Measurements from ENCODE around the gene KRT77. TPM values are rescaled to one million over a fixed set of nuclear protein-coding genes. Genes with fewer than 3 reads are reported as not detected.

KRT77 gene
- total and polyA plus RNA-seq, 2 donors (not counting 1 experiment from before 2014, with no cell fraction given) = not detected

- H3K9me3 ChIP-seq (ENCODE audit: control insufficient read depth, insufficient read depth, low read depth, low read length) = no peaks in the 10 kb centered on the region
- H3K79me2 ChIP-seq (ENCODE audit: control insufficient read depth, insufficient read depth, low read length) = no peaks in the 10 kb centered on the region
- H3K9ac ChIP-seq (ENCODE audit: insufficient read depth, low read length) = no peak overlapping the region
- no peaks in the 10 kb centered on the region for H3K4me1 ChIP-seq (ENCODE audit: control insufficient read depth, extremely low read depth, insufficient read depth, low read length)
- peaks cover 2% of the 10 kb centered on the region for H3K27me3 ChIP-seq (ENCODE audit: control insufficient read depth, insufficient read depth, low read length)
- H2AFZ ChIP-seq (ENCODE audit: low read length) = no peak overlapping the region
- no peaks in the 10 kb centered on the region for H3K36me3 ChIP-seq (ENCODE audit: control insufficient read depth, insufficient read depth, low read length)
- DNase-seq (ENCODE audit: low read depth in 2 of 2) = no peak
- H4K20me1 ChIP-seq (ENCODE audit: control insufficient read depth, extremely low read depth, insufficient read depth, low read length) = no peaks in the 10 kb centered on the region
- TF ChIP-seq CTCF (conservative IDR thresholded peaks at IDR 0.05 in 1 of 2, IDR thresholded peaks at IDR 0.05 in 1 of 2; ENCODE audit: low read depth in 1 of 2, low read length in 2 of 2) (no peak), EZH2 (IDR thresholded peaks at IDR 0.05; ENCODE audit: low read length, missing control alignments) (no peak)
- H3K4me2 ChIP-seq (ENCODE audit: extremely low read depth, insufficient read depth, low read length) = no peak overlapping the region
- H3K27ac ChIP-seq (ENCODE audit: insufficient read depth, low read length) = no peak overlapping the region
- no peak overlapping the region for H3K4me3 ChIP-seq (replicated peaks in 1 of 4; ENCODE audit: control extremely low read depth in 1 of 4, insufficient read depth in 1 of 4, low read depth in 3 of 4, low read length in 4 of 4)
Measured at GRCh38 chr12:52673713-52674432, 29.5 kb downstream of the KRT77 start.

- H3K27ac ChIP-seq (ENCODE audit: insufficient read depth, low read length) = no peak overlapping the region
- H3K79me2 ChIP-seq (ENCODE audit: control insufficient read depth, insufficient read depth, low read length) = no peaks in the 10 kb centered on the region
- no peak for DNase-seq (ENCODE audit: low read depth in 2 of 2)
- H3K4me1 ChIP-seq (ENCODE audit: control insufficient read depth, extremely low read depth, insufficient read depth, low read length) = no peaks in the 10 kb centered on the region
- H3K36me3 ChIP-seq (ENCODE audit: control insufficient read depth, insufficient read depth, low read length) = no peaks in the 10 kb centered on the region
- no peak overlapping the region for H3K4me3 ChIP-seq (replicated peaks in 1 of 4; ENCODE audit: control extremely low read depth in 1 of 4, insufficient read depth in 1 of 4, low read depth in 3 of 4, low read length in 4 of 4)
- peaks cover 2% of the 10 kb centered on the region for H3K27me3 ChIP-seq (ENCODE audit: control insufficient read depth, insufficient read depth, low read length)
- no peak overlapping the region for H3K9ac ChIP-seq (ENCODE audit: insufficient read depth, low read length)
- H3K9me3 ChIP-seq (ENCODE audit: control insufficient read depth, insufficient read depth, low read depth, low read length) = no peaks in the 10 kb centered on the region
- TF ChIP-seq CTCF (conservative IDR thresholded peaks at IDR 0.05 in 1 of 2, IDR thresholded peaks at IDR 0.05 in 1 of 2; ENCODE audit: low read depth in 1 of 2, low read length in 2 of 2) (no peak), EZH2 (IDR thresholded peaks at IDR 0.05; ENCODE audit: low read length, missing control alignments) (no peak)
- no peak overlapping the region for H2AFZ ChIP-seq (ENCODE audit: low read length)
- H3K4me2 ChIP-seq (ENCODE audit: extremely low read depth, insufficient read depth, low read length) = no peak overlapping the region
- H4K20me1 ChIP-seq (ENCODE audit: control insufficient read depth, extremely low read depth, insufficient read depth, low read length) = no peaks in the 10 kb centered on the region
Measured at GRCh38 chr12:52673217-52673616, 30.1 kb downstream of the KRT77 start.

GRCh38 chr12:52672321-52672933, 30.9 kb downstream of the KRT77 start:
- Histone ChIP-seq H3K36me3 (ENCODE audit: control insufficient read depth, insufficient read depth, low read length) (no peaks in the 10 kb centered on the region), H4K20me1 (ENCODE audit: control insufficient read depth, extremely low read depth, insufficient read depth, low read length) (no peaks in the 10 kb centered on the region), H3K4me1 (ENCODE audit: control insufficient read depth, extremely low read depth, insufficient read depth, low read length) (no peaks in the 10 kb centered on the region), H2AFZ (ENCODE audit: low read length) (no peak overlapping the region), H3K27ac (ENCODE audit: insufficient read depth, low read length) (no peak overlapping the region), H3K9ac (ENCODE audit: insufficient read depth, low read length) (no peak overlapping the region), H3K9me3 (ENCODE audit: control insufficient read depth, insufficient read depth, low read depth, low read length) (no peaks in the 10 kb centered on the region), H3K4me3 (replicated peaks in 1 of 4; ENCODE audit: control extremely low read depth in 1 of 4, insufficient read depth in 1 of 4, low read depth in 3 of 4, low read length in 4 of 4) (no peak overlapping the region), H3K79me2 (ENCODE audit: control insufficient read depth, insufficient read depth, low read length) (no peaks in the 10 kb centered on the region), H3K4me2 (ENCODE audit: extremely low read depth, insufficient read depth, low read length) (no peak overlapping the region), H3K27me3 (ENCODE audit: control insufficient read depth, insufficient read depth, low read length) (peaks cover 2% of the 10 kb centered on the region)
- DNase-seq (ENCODE audit: low read depth in 2 of 2) = peak in 1 of 2 donors; percentile 27
- no peak for TF ChIP-seq CTCF (conservative IDR thresholded peaks at IDR 0.05 in 1 of 2, IDR thresholded peaks at IDR 0.05 in 1 of 2; ENCODE audit: low read depth in 1 of 2, low read length in 2 of 2)
- TF ChIP-seq EZH2 (IDR thresholded peaks at IDR 0.05; ENCODE audit: low read length, missing control alignments) = no peak
